Suprapubic skin (tissue), 3 donors: ENCODE data around the gene OLFM1.

ENCODE experiments used
- EP300 ChIP-seq: sonication (generic); formaldehyde crosslinking; IDR thresholded peaks from one replicate; pipeline ENCODE4 v1.6.1; 2017; ENCODE audit warnings: antibody characterized with exemption
- TF ChIP-seq, protein P1 (sequence below), 2 donors: fragments of 200-600 bp in 1 of 2; fragments of 450-650 bp in 1 of 2; sonication (generic) in 1 of 2; IDR thresholded peaks; one replicate each; pipeline ENCODE4 v1.5.1; 2016 to 2019; ENCODE audit warnings: antibody characterized with exemption in 2 of 2, mild to moderate bottlenecking in 1 of 2, moderate library complexity in 1 of 2

DNA sequence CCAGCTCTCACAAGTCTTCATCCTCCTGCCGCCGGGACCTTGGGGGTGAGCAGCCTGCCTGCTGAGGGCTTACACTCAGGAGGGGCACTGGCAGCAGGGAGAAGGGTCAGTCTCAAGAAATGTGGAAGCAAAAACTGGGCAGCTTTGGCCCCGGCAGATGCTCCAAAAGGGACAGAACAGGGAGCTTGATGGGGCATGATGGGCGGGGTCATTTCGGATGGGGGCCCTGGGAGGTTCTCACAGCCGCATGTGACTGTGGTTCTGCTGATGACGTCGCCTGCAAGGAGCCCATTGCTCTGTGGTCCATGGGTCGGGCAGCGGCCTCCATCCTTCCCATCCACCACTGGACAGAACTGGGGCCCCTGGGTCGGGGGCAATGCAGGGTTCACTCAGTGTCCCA is 76.6 kb downstream of the OLFM1 start:
- TF ChIP-seq, protein P1, sequence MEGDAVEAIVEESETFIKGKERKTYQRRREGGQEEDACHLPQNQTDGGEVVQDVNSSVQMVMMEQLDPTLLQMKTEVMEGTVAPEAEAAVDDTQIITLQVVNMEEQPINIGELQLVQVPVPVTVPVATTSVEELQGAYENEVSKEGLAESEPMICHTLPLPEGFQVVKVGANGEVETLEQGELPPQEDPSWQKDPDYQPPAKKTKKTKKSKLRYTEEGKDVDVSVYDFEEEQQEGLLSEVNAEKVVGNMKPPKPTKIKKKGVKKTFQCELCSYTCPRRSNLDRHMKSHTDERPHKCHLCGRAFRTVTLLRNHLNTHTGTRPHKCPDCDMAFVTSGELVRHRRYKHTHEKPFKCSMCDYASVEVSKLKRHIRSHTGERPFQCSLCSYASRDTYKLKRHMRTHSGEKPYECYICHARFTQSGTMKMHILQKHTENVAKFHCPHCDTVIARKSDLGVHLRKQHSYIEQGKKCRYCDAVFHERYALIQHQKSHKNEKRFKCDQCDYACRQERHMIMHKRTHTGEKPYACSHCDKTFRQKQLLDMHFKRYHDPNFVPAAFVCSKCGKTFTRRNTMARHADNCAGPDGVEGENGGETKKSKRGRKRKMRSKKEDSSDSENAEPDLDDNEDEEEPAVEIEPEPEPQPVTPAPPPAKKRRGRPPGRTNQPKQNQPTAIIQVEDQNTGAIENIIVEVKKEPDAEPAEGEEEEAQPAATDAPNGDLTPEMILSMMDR (IDR thresholded peaks at IDR 0.05): no peak
- no peak for TF ChIP-seq EP300
